H9 (cell line): ENCODE data around the gene CADPS2. TPM values are rescaled to one million over a fixed set of nuclear protein-coding genes. Genes with fewer than 3 reads are reported as not detected.

ENCODE experiments used
- DNase-seq: peaks from one replicate; pipeline ENCODE4 v3.0.0-alpha.2; 2017
- H2AFZ ChIP-seq: one replicate; pipeline ENCODE4 v1.6.1; 2013; ENCODE audit warnings: mild to moderate bottlenecking, low read length, control low read depth, moderate library complexity
- H2AK5ac ChIP-seq: 2 replicates; pipeline ENCODE4 v1.6.1; 2013; ENCODE audit warnings: low read length, control low read depth, mixed read lengths; ENCODE audit not compliant: insufficient read length
- H2BK120ac ChIP-seq: one replicate; pipeline ENCODE4 v1.6.1; 2013; ENCODE audit warnings: low read depth, mild to moderate bottlenecking, low read length, control low read depth, inconsistent platforms; ENCODE audit not compliant: poor library complexity, severe bottlenecking
- H2BK12ac ChIP-seq: 2 replicates; pipeline ENCODE4 v1.6.1; 2013; ENCODE audit warnings: low read length, control low read depth, mixed read lengths, low read depth; ENCODE audit not compliant: insufficient read length
- H2BK15ac ChIP-seq: 2 replicates; pipeline ENCODE4 v1.6.1; 2013; ENCODE audit warnings: low read depth, low read length, control low read depth
- H2BK20ac ChIP-seq: one replicate; pipeline ENCODE4 v1.6.1; 2013; ENCODE audit warnings: low read depth, mild to moderate bottlenecking, low read length, control low read depth, inconsistent platforms; ENCODE audit not compliant: poor library complexity, severe bottlenecking
- H2BK5ac ChIP-seq: 2 replicates; pipeline ENCODE4 v1.6.1; 2013; ENCODE audit warnings: low read length, control low read depth, mixed read lengths; ENCODE audit not compliant: insufficient read length
- H3K14ac ChIP-seq: 2 replicates; pipeline ENCODE4 v1.6.1; 2013; ENCODE audit warnings: low read length, control low read depth; ENCODE audit not compliant: insufficient read depth
- H3K18ac ChIP-seq: 2 replicates; pipeline ENCODE4 v1.6.1; 2013; ENCODE audit warnings: low read depth, mild to moderate bottlenecking, mixed read lengths, low read length, control low read depth; ENCODE audit not compliant: insufficient read length
- H3K23ac ChIP-seq: 2 replicates; pipeline ENCODE4 v1.6.1; 2013; ENCODE audit warnings: low read length, control low read depth, mixed read lengths, low read depth; ENCODE audit not compliant: insufficient read length
- H3K23me2 ChIP-seq: 2 replicates; pipeline ENCODE4 v1.6.1; 2013; ENCODE audit warnings: low read depth, mild to moderate bottlenecking, mixed read lengths, low read length, control low read depth; ENCODE audit not compliant: insufficient read length, poor library complexity, severe bottlenecking
- H3K27ac ChIP-seq: 2 replicates; pipeline ENCODE4 v1.5.1; 2013; ENCODE audit warnings: low read length, control low read depth, mixed read lengths, low read depth; ENCODE audit not compliant: insufficient read length
- H3K27me3 ChIP-seq: 2 replicates; pipeline ENCODE4 v1.6.1; 2013; ENCODE audit warnings: low read length, control low read depth, inconsistent platforms; ENCODE audit not compliant: insufficient read depth
- H3K4ac ChIP-seq: 2 replicates; pipeline ENCODE4 v1.6.1; 2013; ENCODE audit warnings: low read depth, mild to moderate bottlenecking, control low read depth, inconsistent platforms, low read length, moderate library complexity
- H3K4me1 ChIP-seq: 2 replicates; pipeline ENCODE4 v1.6.1; 2013; ENCODE audit warnings: low read length, control low read depth, inconsistent platforms; ENCODE audit not compliant: insufficient read depth
- H3K4me2 ChIP-seq: 2 replicates; pipeline ENCODE4 v1.6.1; 2013; ENCODE audit warnings: low read length, control low read depth, mixed read lengths; ENCODE audit not compliant: insufficient read length, insufficient read depth
- H3K56ac ChIP-seq: 2 replicates; pipeline ENCODE4 v1.6.1; 2013; ENCODE audit warnings: low read depth, mild to moderate bottlenecking, mixed read lengths, low read length, control low read depth; ENCODE audit not compliant: insufficient read length
- H3K79me1 ChIP-seq: 2 replicates; pipeline ENCODE4 v1.6.1; 2013; ENCODE audit warnings: low read depth, mild to moderate bottlenecking, moderate library complexity, low read length, control low read depth, inconsistent platforms; ENCODE audit not compliant: insufficient read depth, poor library complexity, severe bottlenecking
- H3K79me2 ChIP-seq: 2 replicates; pipeline ENCODE4 v1.6.1; 2013; ENCODE audit warnings: low read length, control low read depth, inconsistent platforms; ENCODE audit not compliant: insufficient read depth
- H3K9ac ChIP-seq: 2 replicates; pipeline ENCODE4 v1.6.1; 2013; ENCODE audit warnings: low read length, control low read depth, mixed read lengths; ENCODE audit not compliant: insufficient read length; ENCODE audit errors: extremely low read depth
- H3K9me3 ChIP-seq: one replicate; pipeline ENCODE4 v1.6.1; 2013; ENCODE audit warnings: low read depth, low read length, inconsistent platforms; ENCODE audit not compliant: control insufficient read depth
- H3T11ph ChIP-seq: one replicate; pipeline ENCODE4 v1.6.1; 2013; ENCODE audit warnings: mild to moderate bottlenecking, low read length, control low read depth, inconsistent platforms
- H4K20me1 ChIP-seq: one replicate; pipeline ENCODE4 v1.6.1; 2013; ENCODE audit not compliant: control insufficient read depth, insufficient read length, insufficient read depth
- H4K5ac ChIP-seq: 2 replicates; pipeline ENCODE4 v1.6.1; 2013; ENCODE audit warnings: low read depth, mild to moderate bottlenecking, mixed read lengths, low read length, control low read depth; ENCODE audit not compliant: insufficient read length
- H4K8ac ChIP-seq: replicated peaks from 2 replicates; pipeline ENCODE4 v1.6.1; 2013; ENCODE audit warnings: low read length, control low read depth, mixed read lengths, low read depth; ENCODE audit not compliant: insufficient read length
- H4K91ac ChIP-seq: 2 replicates; pipeline ENCODE4 v1.6.1; 2013; ENCODE audit warnings: low read depth, mild to moderate bottlenecking, moderate library complexity, mixed read lengths, low read length, control low read depth; ENCODE audit not compliant: insufficient read length
- H3K27ac Mint-ChIP-seq, 3 experiments: 2 replicates in 2 of 3; 3 replicates in 1 of 3; pipeline ENCODE4 v1.8.0; 2020 to 2021; ENCODE audit warnings: mixed read lengths in 3 of 3, mild to moderate bottlenecking in 1 of 3, moderate library complexity in 1 of 3
- H3K27me3 Mint-ChIP-seq: 2 replicates; pipeline ENCODE4 v1.8.0; 2021; ENCODE audit warnings: low read depth, mild to moderate bottlenecking, moderate library complexity, mixed read lengths
- H3K36me3 Mint-ChIP-seq, 3 experiments: 2 replicates in 2 of 3; 3 replicates in 1 of 3; pipeline ENCODE4 v1.8.0; 2020 to 2021; ENCODE audit warnings: low read depth in 3 of 3, mixed read lengths in 3 of 3; ENCODE audit not compliant: insufficient read depth in 1 of 3
- H3K4me1 Mint-ChIP-seq, 2 experiments: 2 replicates each; pipeline ENCODE4 v1.8.0; 2020; ENCODE audit warnings: mixed read lengths in 2 of 2
- H3K4me3 Mint-ChIP-seq, 2 experiments: 2 replicates in 1 of 2; 3 replicates in 1 of 2; pipeline ENCODE4 v1.8.0; 2020 to 2021; ENCODE audit warnings: mild to moderate bottlenecking in 2 of 2, mixed read lengths in 2 of 2, moderate library complexity in 1 of 2
- H3K9me3 Mint-ChIP-seq, 2 experiments: 2 replicates in 1 of 2; 3 replicates in 1 of 2; pipeline ENCODE4 v1.8.0; 2020; ENCODE audit warnings: mild to moderate bottlenecking in 2 of 2, mixed read lengths in 2 of 2, moderate library complexity in 1 of 2
- CTCF ChIP-seq: fragments of 200-600 bp; sonication (generic); conservative IDR thresholded peaks from 3 replicates; pipeline ENCODE4 v1.8.0; 2021; ENCODE audit warnings: antibody characterized with exemption, mild to moderate bottlenecking
- WGBS: extraction: QIAGEN DNeasy Blood & Tissue Kit; methylation state at CpG from one replicate; pipeline ENCODE4 v1.1.7; 2013; ENCODE audit warnings: missing lambda C conversion rate, low lambda C conversion rate, mixed read lengths; ENCODE audit not compliant: insufficient read length; ENCODE audit errors: extremely low coverage; 5-methylcytosine and 5-hydroxymethylcytosine counted together
- total RNA-seq: library from RNA; stranded (reverse); gene quantifications from 2 replicates; pipeline ENCODE4 v1.2.1, GENCODE V29; 2021

Gene CADPS2
- total RNA-seq, 1 experiment from 2014 or later, result 7.1 TPM

GRCh38 chr7:122752583-122752982, 133.7 kb downstream of the CADPS2 start:
- H4K91ac ChIP-seq, result no peak overlapping the region
- H3K56ac ChIP-seq, result no peak overlapping the region
- no peak overlapping the region for H3K9ac ChIP-seq
- no peaks in the 10 kb centered on the region for H4K20me1 ChIP-seq
- no peak overlapping the region for H3K23ac ChIP-seq
- no peak overlapping the region for H2BK15ac ChIP-seq
- H2BK5ac ChIP-seq, result no peak overlapping the region
- no peak overlapping the region for H3K27ac Mint-ChIP-seq
- H3K27me3 ChIP-seq, result no peaks in the 10 kb centered on the region
- H2BK20ac ChIP-seq, result no peak overlapping the region
- no peak overlapping the region for H2AFZ ChIP-seq
- no peak overlapping the region for H3K27ac ChIP-seq
- H3K27me3 Mint-ChIP-seq, result no peaks in the 10 kb centered on the region
- no peak overlapping the region for H2BK12ac ChIP-seq
- no peaks in the 10 kb centered on the region for H3K79me2 ChIP-seq
- no peak overlapping the region for H3K4me3 Mint-ChIP-seq
- H3K4me1 Mint-ChIP-seq, result peaks cover 32 to 45% of the 10 kb centered on the region in 2 experiments
- H3K9me3 ChIP-seq, result no peaks in the 10 kb centered on the region
- H3K4me2 ChIP-seq, result no peak overlapping the region
- H3K9me3 Mint-ChIP-seq, result no peaks in the 10 kb centered on the region
- DNase-seq, result no peak
- no peak overlapping the region for H2AK5ac ChIP-seq
- H2BK120ac ChIP-seq, result no peak overlapping the region
- H3K23me2 ChIP-seq, result no peaks in the 10 kb centered on the region
- no peak overlapping the region for H4K8ac ChIP-seq
- no CpG with 5 or more reads among the region's 3 CpGs for WGBS
- H3K18ac ChIP-seq, result no peak overlapping the region
- H3K4me1 ChIP-seq, result peaks cover 3% of the 10 kb centered on the region
- H3K79me1 ChIP-seq, result no peaks in the 10 kb centered on the region
- no peak overlapping the region for H3T11ph ChIP-seq
- no peaks in the 10 kb centered on the region for H3K36me3 Mint-ChIP-seq
- no peak for TF ChIP-seq CTCF
- no peak overlapping the region for H3K14ac ChIP-seq
- no peak overlapping the region for H4K5ac ChIP-seq
- no peak overlapping the region for H3K4ac ChIP-seq
